Activated CD4-positive, CD25-positive, alpha-beta regulatory T cell (primary cell): ENCODE results near the gene CDKN2AIP.

Source experiments
- DNase-seq, 4 experiments: peaks; one replicate each; lab custom pipeline; 2025; lab: John Stamatoyannopoulos, UW

CDKN2AIP gene, protein sequence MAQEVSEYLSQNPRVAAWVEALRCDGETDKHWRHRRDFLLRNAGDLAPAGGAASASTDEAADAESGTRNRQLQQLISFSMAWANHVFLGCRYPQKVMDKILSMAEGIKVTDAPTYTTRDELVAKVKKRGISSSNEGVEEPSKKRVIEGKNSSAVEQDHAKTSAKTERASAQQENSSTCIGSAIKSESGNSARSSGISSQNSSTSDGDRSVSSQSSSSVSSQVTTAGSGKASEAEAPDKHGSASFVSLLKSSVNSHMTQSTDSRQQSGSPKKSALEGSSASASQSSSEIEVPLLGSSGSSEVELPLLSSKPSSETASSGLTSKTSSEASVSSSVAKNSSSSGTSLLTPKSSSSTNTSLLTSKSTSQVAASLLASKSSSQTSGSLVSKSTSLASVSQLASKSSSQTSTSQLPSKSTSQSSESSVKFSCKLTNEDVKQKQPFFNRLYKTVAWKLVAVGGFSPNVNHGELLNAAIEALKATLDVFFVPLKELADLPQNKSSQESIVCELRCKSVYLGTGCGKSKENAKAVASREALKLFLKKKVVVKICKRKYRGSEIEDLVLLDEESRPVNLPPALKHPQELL

DNA sequence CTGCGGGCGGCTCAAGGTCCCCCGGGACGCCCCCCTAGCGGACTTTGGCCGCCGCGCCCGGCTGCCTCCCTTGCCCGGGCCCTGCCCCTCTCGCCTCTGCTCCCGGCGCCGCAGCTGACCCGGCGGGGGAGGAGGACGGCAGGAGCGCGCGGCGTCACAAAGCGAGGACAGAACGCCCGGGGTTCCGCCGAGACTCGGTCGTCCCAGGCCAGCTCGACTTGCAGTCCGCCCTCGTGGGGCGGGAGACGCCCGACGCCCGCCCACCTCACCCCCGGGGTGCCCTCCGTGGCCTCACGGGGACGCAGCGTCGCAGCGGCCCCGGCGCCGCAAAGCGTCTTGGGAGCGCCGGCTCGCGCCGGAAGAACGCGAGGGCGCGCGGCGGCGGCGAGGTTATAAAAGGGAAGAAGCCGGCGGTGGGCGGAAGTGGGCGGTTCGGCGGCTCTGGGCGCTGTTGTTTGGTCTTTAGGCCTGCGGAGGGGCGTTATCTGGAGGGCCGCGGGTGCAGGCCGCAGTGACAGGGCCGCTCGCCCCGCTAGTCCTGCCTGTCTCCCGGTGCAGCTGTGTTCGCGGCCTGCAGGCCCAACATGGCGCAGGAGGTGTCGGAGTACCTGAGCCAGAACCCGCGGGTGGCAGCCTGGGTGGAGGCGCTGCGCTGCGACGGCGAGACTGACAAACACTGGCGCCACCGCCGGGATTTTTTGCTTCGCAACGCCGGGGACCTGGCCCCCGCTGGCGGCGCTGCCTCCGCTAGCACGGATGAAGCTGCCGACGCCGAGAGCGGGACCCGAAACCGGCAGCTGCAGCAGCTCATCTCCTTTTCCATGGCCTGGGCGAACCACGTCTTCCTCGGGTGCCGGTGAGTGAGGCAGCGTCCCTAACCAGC is at the start of gene CDKN2AIP:
Gene CDKN2AIP (plus strand): TSS at position 423 of the 883 bp plus-strand sequence. CDS start 162 bp downstream, at position 585.
- DNase-seq, result peak; percentile 78 to 92 (median 89)

DNA sequence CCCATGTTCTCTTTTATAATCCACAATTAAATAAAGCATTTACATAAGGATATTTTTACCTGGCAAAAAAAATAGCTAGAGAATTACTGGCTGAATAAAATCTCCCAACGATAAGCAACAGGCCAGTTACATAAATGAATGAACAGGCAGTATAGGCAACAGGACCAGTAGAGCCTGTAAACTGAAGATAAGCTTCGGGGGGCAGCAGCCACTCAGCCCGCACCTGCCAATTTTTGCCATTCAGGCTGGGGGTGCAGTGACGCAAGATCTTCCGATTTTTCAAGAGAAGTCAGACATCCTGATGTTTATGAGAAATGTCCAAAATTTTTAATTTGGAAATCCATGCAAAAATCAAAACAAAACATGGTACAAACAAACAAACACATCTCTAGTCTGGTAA is 49.0 kb upstream of the CDKN2AIP start:
- no peak for DNase-seq

DNA sequence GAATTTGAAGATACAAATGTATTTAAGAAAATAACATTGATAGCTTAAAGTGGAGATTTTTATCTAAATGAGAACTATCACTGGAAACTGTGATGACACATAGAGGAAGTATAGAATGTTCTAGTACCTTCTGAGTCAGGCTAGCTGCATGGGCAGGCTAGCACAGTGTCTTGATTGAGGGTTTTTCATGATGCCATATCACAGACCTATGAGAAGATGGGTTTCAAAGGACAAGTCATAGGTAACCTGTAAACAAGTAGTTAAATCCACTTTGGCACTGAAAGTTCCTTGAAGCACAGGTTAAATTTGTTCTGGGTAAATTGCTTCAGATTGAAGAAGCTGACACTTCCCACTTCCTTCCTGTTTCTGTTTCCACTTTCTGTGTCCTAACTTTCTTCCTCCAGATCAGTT is 48.2 kb upstream of the CDKN2AIP start:
- no peak for DNase-seq

DNA sequence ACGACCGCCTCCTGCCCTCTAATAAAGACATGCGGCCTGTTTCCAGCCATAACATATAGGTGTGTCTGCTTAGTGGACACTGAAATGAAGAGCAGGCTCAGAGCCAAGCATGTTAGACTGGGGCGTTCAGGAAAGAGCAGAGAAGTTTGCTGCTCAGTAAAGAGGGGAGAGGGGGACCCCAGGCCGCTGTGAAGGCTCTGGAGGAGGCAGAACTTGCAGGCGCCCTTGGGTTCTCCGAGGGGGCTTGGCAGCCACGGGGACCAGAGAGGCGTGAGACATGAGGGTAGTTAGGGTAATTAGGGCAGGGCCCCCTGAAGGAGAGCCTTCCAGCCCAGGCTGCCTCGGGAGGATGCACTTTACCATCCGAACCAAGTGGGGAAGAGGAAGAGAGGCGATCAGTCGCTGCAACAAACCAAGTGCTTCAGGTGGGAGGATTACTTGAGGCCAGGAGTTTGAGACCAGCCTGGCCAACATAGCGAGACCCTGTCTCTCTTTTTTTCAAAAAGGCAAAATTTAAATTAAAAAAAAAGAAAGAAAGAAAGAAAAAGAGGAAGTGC is 46.6 kb upstream of the CDKN2AIP start:
- no peak for DNase-seq

DNA sequence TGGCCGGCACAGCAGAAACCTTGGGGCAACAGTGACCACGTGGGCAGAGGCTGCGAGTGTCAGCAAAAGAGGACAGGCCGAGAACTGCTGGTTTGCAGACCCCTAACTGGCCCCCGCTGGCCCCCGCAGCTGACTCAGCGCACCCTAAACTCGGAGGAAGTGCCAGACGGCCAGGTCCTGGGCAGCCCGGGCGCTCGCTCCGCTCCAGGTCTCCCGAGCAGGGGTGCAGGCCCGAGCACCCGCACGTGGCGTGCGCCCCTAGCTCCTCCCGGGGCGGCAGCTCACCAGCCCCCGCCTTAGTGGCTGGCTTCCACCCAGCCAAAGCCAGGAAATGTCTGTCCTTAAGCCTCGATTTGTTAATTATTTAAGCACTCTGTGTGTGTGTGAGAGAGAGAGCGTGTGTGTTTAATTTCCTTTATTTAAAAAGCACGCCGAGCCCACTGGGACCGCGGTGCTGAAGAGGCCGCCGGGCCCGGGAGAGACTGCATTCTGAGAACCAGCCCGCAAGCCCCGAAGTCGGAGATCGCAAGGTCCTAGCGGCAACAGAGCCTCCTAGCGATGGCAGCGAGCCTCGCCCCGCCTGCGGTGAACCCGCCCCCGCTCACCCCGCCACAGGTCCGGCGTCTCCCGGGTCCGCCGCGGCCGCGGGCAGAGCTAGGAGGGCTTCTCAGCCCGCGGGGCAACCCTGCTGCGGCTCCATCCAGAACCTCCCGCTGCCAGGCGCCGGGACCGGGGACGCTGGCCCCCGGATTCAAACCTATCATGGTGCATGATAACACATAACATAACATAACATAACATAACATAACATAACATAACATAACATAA is 45.9 kb upstream of the CDKN2AIP start:
- DNase-seq, result peak in 3 of 4 experiments; percentile 21 to 31 (median 24)

DNA sequence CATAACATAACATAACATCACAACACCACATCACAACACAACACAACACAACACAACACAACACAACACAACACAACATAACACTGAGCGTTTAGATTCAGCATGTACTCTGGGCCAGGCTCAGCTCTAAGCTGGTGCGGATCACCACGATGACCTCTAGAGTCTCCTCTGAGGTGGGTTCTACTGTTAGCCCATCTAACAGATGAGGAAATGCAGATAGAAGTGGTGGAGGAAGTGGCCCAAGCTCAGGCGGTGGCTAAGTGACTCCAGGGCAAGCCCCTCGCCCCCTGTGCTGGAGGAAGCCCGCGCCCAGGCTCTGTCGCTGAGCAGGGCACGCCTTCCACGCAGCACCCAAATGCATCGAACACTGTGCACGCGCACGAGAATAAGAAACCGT is 45.3 kb upstream of the CDKN2AIP start:
- DNase-seq, result no peak

DNA sequence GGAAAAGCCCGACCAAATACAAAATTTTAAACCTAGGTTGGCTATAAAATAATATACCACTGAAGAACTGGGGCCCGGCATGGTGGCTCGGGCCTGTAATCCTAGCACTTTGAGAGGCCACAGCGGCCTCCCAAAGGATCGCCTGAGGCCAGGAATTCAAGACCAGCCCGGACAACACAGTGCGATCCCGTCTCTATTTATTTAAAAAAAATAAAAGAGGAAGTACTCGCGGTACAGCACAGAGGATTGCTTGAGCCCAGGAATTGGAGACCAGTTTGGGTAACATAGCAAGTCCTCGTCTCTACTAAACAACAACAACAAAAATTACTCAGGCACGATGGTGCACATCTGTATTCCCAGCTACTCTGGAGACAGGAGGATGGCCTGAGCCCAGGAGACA is 44.8 kb upstream of the CDKN2AIP start:
- no peak for DNase-seq

DNA sequence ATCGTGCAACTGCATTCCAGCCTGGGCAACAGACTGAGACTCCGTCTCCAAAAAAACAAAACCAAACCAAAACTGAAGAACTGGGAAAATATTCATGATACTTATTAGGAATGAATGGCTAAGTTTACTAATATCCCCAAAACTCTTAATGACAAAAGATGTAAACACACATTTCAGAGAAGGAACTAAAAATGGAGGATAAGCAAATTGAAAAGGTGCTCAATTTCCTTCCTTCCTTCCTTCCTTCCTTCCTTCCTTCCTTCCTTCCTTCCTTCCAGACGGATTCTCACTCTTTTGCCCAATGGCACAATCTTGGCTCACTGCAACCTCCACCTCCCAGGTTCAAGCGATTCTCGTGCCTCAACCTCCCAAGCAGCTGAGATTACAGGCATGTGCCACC is 44.4 kb upstream of the CDKN2AIP start:
- DNase-seq, result no peak

DNA sequence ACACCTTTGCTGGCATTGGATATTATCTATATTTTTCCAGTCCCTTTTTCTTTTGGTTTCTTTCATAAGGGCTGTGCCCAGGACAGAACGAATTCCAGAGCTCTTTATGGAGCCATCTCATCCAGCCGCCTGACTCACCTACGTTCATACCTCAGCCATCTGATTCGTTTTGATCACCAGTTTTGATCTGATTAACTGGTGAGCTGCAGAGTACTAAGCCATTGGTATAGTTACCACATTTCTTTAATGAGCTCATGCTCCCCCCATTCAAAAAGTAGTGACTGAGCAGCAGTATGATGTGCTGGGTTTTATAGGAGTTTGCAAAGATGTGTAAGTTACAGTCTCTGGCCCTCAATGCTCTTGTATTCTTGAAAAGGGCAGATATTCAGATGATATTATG is 43.0 kb upstream of the CDKN2AIP start:
- no peak for DNase-seq

DNA sequence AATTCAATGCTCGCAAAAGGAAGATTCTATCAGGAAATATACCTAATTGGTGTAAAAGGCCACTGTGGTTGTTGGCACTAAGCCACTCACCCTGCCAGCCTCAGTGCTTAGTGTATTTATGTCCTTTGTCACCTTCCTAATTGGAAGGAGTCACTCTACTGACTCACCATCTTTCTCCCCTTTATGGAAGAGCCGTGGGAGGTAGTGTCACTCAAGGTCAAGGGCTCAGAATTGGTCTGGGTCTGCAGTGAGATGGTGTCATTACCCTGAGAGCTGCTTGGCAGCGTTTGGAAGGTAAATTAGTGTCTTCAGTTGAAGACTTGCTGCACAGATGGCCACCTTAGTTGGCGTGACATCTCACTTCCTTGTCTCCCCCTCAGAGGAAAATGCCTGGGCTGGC is 41.7 kb upstream of the CDKN2AIP start:
- no peak for DNase-seq

DNA sequence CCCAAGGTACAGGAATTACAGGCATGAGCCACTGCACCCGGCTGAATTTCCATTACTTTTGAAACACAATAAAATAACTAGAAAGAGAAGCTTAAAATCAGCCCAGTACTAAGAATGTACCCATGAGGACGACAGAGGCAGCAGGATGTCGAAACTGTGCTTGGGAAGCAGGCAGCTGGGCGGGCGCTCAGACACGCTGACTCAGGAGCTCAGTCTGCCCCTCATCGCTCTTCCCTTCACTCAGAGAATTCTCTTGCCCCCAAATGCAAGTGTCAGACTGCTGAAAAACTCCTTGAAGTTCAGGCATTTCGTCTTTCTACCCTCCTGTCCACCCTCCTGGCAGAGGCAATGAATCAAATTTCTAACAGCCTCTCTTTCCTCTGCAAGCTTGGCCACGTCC is 41.0 kb upstream of the CDKN2AIP start:
- DNase-seq, result no peak

DNA sequence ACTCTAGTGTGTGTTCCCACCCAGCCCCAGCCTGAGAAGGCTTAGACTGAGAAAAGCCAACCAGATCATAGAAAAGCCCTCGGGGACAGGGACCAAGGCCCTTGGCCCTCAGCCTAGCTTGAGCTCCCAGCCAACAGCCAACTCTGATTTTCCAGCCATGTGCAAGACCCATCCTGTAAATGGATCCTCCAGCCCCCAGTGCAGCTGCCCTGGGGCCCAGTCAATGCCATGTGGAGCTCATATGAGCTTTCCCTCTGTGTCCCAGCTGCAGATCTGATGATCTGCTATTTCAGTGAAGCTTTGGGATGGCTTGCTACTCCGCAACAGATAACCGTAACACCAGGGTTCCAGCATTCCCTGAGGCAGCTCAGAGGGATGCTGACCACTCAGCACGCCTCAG is 40.5 kb upstream of the CDKN2AIP start:
- no peak for DNase-seq

DNA sequence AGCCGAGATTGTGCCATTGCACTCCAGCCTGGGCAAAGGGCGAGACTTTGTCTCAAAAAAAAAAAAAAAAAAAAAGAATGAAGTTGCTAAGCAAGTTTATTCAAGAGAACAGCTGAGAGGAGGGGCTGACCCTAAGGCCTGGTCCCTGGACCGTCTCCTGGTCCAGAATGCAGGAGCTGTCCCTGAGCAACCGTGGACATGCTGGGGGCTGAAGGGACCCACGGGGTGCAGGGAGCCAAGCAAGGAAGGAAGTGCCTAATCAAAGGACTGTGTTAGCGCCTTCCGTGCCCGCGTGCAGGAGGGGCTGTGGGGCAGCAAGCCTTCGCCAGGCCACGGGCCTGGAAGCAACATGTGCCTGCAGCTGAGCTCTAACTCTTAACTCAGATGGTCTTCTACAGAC is 39.1 kb upstream of the CDKN2AIP start:
- DNase-seq, result no peak

DNA sequence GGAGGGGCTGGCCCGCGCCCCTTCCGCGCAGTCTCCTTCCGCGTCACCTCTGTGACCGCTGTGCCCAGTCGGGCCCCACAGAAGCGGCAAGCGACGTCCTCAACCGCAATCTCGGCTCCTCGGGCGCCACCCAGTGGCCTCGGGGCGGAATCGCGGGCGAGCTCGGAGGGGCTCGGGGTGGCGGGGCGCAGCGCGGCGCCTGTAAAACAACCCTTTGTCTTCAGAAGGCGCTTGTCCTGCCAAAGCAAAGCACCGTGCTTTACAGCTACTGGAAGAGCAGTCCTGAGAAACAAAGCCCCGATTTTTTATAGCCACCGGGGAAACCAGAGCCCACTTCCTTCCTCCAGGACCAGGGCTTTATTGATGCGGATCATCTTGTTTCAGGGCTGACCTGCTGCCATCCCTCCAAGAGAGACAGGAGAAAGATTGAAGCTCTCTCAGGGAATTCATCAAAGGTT is 37.3 kb upstream of the CDKN2AIP start:
- DNase-seq, result peak; percentile 76 to 91 (median 82)

DNA sequence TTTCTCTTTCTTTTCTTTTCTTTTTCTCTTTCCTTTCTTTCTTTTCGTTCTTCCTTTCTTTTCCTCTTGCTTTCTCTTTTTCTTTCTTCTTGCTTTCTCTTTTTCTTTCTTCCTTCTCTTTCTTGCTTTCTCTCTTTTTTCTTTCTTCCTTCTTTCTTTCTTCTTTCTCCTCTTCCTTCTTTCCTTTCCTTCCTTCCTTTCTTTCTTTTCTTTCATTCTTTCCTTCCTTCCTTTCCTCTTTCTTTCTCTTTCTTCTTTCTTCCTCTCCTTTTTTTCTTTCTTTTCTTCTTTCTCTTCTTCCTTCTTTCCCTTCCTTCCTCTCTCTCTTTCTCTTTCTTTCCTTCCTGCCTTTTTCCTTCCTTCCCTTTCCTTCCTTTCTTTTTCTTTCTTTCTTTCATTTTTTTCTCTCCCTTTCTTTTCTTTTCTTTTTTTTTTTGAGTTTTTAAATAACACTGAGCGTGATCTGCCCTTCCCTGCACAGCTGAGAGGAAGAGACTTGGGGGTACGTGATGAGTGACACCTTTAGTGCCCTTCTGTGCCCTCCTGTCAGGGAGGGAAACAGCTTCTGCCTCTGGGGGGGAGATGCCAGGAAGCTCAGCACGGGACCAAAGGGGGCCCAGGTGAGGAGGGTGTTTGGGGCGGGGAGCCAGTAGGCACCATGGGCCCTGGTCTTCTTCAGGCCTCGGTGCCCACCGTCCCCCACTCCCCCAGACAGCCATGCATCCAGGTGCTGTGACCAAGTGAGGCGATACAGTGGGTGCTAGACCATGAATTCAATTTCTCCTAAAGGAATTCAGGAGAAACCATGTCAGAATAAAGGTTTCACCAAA is 36.6 kb upstream of the CDKN2AIP start:
- no peak for DNase-seq

DNA sequence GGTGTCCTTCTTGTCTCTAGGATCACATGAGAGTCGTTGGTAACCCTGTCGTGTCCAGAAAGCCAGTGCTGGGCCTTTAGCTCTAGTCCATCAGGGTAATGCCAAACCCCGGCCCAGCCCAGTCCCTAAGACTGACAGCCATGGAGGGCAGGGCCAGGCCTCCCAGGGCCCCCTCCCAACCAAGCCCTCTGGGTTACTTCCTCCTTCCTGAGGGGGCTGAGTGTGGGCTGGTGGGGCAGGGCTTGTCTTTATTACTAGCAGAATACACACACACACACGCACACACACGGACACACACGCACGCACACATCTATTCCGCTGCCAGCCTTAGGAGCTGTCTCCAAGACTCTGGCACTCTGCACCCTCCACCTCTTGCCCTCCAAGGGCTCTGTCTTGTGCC is 35.6 kb upstream of the CDKN2AIP start:
- DNase-seq, result no peak

DNA sequence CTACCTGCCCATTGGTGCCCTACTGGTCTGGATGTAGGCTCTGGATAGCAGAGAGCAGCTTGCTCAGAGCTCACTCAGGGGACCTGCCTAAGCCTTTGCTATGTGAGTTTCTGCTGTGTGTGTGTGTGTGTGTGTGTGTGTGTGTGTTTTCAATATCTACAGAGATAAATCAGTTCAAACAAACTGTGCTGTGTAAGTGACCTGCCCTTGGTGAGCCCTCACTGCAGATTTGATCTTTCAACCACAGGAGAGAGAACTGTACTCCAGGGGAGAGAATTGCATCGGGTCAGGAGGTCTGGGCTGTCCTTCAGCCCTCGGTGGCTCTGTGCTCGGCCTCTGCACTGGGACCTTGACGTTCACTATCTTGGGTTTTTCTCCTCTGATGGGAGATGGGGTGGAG is 35.0 kb upstream of the CDKN2AIP start:
- no peak for DNase-seq

DNA sequence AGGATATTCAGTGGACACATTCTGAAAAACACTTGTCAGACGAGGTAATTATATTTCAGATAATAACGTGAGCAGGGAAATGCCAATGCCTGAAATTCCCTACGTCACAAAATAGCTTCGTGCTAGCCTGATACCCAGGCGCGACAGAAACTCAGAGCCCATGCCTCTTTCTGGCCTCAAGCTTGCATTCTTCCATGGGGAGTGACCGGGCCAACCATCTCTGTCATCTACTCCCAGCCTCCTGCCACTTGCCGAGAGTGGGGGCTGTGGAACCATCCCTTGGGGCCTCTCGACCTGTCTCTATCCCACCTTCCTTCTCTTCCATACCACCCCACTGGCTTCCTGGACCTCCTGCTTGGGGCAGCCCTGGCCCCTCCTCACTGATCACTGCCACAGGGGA is 34.5 kb upstream of the CDKN2AIP start:
- DNase-seq, result no peak

DNA sequence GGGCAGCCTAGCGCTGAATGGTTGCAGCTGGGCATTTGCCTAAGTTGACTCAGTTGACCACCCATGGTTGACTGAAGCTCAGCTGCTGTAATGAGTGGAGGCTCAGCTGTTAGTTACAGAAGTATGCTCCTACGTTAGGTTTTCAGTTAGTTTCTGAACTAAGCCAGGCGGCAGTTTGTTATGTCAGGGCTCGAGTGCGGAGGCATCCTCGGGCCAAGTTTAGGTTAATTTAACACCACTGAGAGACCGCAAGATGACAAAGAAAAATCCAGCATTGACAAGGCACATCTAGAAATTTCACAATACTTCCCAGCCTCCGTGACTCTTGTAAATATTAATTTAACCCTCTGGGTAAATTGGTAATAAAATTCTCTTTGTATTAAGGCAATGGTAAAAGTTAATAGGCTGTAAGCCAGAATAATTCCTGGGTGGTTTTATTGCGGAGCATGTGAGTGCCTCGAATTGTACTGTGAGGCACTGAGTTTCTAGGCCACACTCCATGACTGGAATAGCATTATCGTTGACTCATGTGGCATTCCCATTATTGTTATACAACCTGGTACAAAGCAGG is 33.1 kb upstream of the CDKN2AIP start:
- DNase-seq, result no peak

DNA sequence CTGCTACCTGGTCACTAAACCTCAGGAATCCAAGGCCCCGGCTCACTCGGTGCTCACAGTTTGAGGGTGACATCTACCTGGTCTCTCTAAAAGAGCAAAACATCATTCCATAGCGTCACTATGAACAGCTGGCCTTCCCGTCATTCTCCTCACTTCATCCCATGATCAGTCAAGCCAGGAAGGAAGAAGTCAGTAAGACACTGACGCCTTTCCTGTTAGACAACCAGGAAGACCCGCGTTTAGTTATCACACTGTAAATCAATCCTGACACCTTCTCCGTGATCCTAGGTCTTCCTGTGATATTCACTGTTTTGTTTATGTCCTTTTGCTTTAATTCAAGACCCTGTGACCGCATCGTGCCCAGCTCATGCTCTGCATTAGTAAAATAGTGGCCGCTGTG is 31.6 kb upstream of the CDKN2AIP start:
- no peak for DNase-seq
